Osteoblast (primary cell): Measurements from ENCODE around the gene DDR1. TPM values are rescaled to one million over a fixed set of nuclear protein-coding genes. Genes with fewer than 3 reads are reported as not detected.
"Not testable (repeated sequence)": the region's sequence is repeated elsewhere in the genome, so short reads cannot be mapped to it uniquely, and the experiment has no call there.

ENCODE experiments used
- DNase-seq: peaks from one replicate; pipeline ENCODE4 v3.0.0; 2011; ENCODE audit warnings: low spot score, mixed read lengths; ENCODE audit not compliant: insufficient read length; ENCODE audit errors: missing footprints
- H2AFZ ChIP-seq: 2 replicates; pipeline ENCODE4 v1.6.0; 2011; ENCODE audit warnings: mild to moderate bottlenecking, low read length
- H3K27ac ChIP-seq: 2 replicates; pipeline ENCODE4 v1.5.1; 2011; ENCODE audit warnings: mild to moderate bottlenecking, low read depth, low read length, moderate library complexity
- H3K27me3 ChIP-seq: 2 replicates; pipeline ENCODE4 v1.6.0; 2012; ENCODE audit warnings: mild to moderate bottlenecking, control low read depth, inconsistent platforms, low read length, moderate library complexity; ENCODE audit not compliant: insufficient read depth
- H3K36me3 ChIP-seq: 2 replicates; pipeline ENCODE4 v1.5.1; 2011; ENCODE audit warnings: mild to moderate bottlenecking, low read length, control low read depth, moderate library complexity; ENCODE audit not compliant: insufficient read depth
- H3K4me1 ChIP-seq: 2 replicates; pipeline ENCODE4 v1.5.1; 2011; ENCODE audit warnings: mild to moderate bottlenecking, low read length, control low read depth, moderate library complexity; ENCODE audit not compliant: insufficient read depth
- H3K4me2 ChIP-seq: 2 replicates; pipeline ENCODE4 v1.6.0; 2011; ENCODE audit warnings: mild to moderate bottlenecking, low read length; ENCODE audit not compliant: insufficient read depth
- H3K4me3 ChIP-seq: fragments of 200-600 bp; sonication (generic); 3 replicates; pipeline ENCODE4 v1.5.1; 2012; ENCODE audit warnings: mild to moderate bottlenecking, low read length, inconsistent platforms; ENCODE audit not compliant: insufficient read depth
- H3K79me2 ChIP-seq: 2 replicates; pipeline ENCODE4 v1.6.0; 2012; ENCODE audit warnings: mild to moderate bottlenecking, low read length, control low read depth, inconsistent platforms; ENCODE audit not compliant: insufficient read depth
- H3K9me3 ChIP-seq: 2 replicates; pipeline ENCODE4 v1.5.1; 2011; ENCODE audit warnings: low read depth, low read length, control low read depth
- H4K20me1 ChIP-seq: 2 replicates; pipeline ENCODE4 v1.6.0; 2012; ENCODE audit warnings: mild to moderate bottlenecking, low read length, control low read depth; ENCODE audit not compliant: insufficient read depth
- CTCF ChIP-seq: IDR thresholded peaks from 2 replicates; pipeline ENCODE4 v1.5.1; 2011; ENCODE audit warnings: mild to moderate bottlenecking, low read depth, low read length, moderate library complexity; ENCODE audit errors: extremely low read depth
- total RNA-seq: library from RNA; depleted of rRNA; stranded (reverse); fragments of >200 nt; gene quantifications from 2 replicates; pipeline ENCODE4 v1.2.3, GENCODE V29; 2012

Gene DDR1
- total RNA-seq, 1 donor = 22.4 TPM

DNA sequence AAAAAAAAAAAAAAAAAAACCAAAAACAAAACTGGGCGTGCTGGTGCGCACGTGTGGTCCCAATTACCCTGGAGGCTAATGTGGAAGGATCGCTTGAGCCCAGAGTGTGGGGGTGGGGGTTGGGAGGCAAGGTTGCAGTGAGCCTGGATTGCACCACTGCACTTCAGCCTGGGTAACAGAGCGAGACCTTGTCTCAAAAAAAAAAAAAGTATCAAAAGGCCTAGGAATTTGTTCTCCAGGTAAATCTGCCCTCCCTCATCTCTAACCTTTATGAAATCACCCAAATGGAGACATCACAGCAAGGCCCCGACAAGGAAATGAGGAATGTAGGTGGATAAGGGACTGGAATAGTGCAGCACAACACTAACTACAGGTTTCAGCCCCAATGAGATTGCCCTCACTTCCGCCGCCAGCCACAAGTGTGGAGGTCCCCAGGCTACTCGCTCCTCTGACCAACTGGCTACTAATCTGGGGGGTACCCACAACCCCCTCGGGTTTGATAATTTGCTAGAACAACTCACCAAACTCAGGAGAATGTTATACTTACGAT is 36.8 kb upstream of the DDR1 start:
- H3K4me1 ChIP-seq = peaks cover 15% of the 10 kb centered on the region
- H2AFZ ChIP-seq = no peak overlapping the region
- H3K27ac ChIP-seq = no peak overlapping the region
- no peaks in the 10 kb centered on the region for H3K9me3 ChIP-seq
- no peak overlapping the region for H3K4me3 ChIP-seq
- H3K36me3 ChIP-seq = no peaks in the 10 kb centered on the region
- H3K79me2 ChIP-seq = no peaks in the 10 kb centered on the region
- H4K20me1 ChIP-seq = no peaks in the 10 kb centered on the region
- no peaks in the 10 kb centered on the region for H3K27me3 ChIP-seq
- DNase-seq = peak; percentile 31
- TF ChIP-seq CTCF = no peak
- H3K4me2 ChIP-seq = no peak overlapping the region

GRCh38 chr6:30847971-30848436 is 36.3 kb upstream of the DDR1 start:
- H3K27ac ChIP-seq = no peak overlapping the region
- DNase-seq = no peak
- no peak overlapping the region for H2AFZ ChIP-seq
- no peaks in the 10 kb centered on the region for H4K20me1 ChIP-seq
- TF ChIP-seq CTCF = no peak
- H3K4me2 ChIP-seq = no peak overlapping the region
- no peaks in the 10 kb centered on the region for H3K9me3 ChIP-seq
- no peaks in the 10 kb centered on the region for H3K36me3 ChIP-seq
- no peaks in the 10 kb centered on the region for H3K79me2 ChIP-seq
- H3K4me3 ChIP-seq = no peak overlapping the region
- peaks cover 14% of the 10 kb centered on the region for H3K4me1 ChIP-seq
- no peaks in the 10 kb centered on the region for H3K27me3 ChIP-seq

DNA sequence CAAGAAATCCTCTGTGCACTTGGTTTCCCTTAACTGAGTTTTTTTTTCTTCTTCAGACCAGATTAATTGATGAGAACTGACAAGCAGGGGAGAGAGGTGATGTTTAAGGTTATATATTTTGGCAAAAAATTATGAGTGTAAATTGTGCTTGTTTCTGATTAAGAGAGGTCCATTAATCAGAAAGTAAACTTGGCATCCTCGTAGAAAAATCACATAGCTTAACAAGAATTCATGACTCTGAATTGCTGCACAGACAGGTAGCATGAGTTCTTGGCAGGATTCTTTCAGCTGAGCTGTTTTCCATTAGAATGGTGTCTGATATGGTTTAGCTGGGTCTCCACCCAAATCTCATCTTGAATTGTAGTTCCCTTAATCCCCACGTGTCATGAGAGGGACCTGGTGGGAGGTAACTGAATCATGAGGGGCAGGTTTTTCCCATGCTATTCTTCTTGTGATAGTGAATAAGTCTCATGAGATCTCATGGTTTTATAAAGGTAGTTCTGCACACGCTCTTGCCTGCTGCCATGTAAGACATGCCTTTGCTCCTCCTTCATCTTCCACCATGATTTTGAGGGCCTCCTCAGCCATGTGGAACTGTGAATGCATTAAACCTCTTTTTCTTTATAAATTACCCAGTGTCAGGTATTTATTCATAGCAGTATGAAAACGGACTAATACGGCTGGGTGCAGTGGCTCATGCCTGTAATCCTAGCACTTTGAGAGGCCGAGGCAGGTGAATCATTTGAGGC is 34.2 kb upstream of the DDR1 start:
- Histone ChIP-seq H3K27me3 (no peaks in the 10 kb centered on the region), H2AFZ (no peak overlapping the region), H3K79me2 (no peaks in the 10 kb centered on the region), H3K4me1 (no peaks in the 10 kb centered on the region), H3K9me3 (no peaks in the 10 kb centered on the region), H3K4me2 (no peak overlapping the region), H3K36me3 (no peaks in the 10 kb centered on the region), H3K4me3 (no peak overlapping the region), H3K27ac (no peak overlapping the region), H4K20me1 (no peaks in the 10 kb centered on the region)
- TF ChIP-seq CTCF = no peak
- no peak for DNase-seq

- not testable (repeated sequence) for H3K79me2 ChIP-seq, DNase-seq, H3K36me3 ChIP-seq, H3K4me2 ChIP-seq, H2AFZ ChIP-seq, H4K20me1 ChIP-seq, H3K9me3 ChIP-seq, H3K27ac ChIP-seq, H3K4me1 ChIP-seq, H3K4me3 ChIP-seq
- peaks cover 16% of the 10 kb centered on the region for H3K27me3 ChIP-seq
These were observed 31.9 kb upstream of the DDR1 start for GRCh38 chr6:30852459-30852858.
